B cell (primary cell): ENCODE data around the gene AXIN1.

ENCODE experiments used
- EZH2 ChIP-seq: IDR thresholded peaks from 2 replicates; pipeline ENCODE4 v1.6.1; 2012; ENCODE audit warnings: borderline replicate concordance, low read depth, mild to moderate bottlenecking, moderate library complexity, low read length; ENCODE audit not compliant: insufficient read depth, poor library complexity, severe bottlenecking
- TF ChIP-seq, protein P1 (sequence below): fragments of 200-600 bp; IDR thresholded peaks from one replicate; pipeline ENCODE4 v1.8.0; 2022; ENCODE audit warnings: antibody characterized with exemption, mild to moderate bottlenecking

DNA sequence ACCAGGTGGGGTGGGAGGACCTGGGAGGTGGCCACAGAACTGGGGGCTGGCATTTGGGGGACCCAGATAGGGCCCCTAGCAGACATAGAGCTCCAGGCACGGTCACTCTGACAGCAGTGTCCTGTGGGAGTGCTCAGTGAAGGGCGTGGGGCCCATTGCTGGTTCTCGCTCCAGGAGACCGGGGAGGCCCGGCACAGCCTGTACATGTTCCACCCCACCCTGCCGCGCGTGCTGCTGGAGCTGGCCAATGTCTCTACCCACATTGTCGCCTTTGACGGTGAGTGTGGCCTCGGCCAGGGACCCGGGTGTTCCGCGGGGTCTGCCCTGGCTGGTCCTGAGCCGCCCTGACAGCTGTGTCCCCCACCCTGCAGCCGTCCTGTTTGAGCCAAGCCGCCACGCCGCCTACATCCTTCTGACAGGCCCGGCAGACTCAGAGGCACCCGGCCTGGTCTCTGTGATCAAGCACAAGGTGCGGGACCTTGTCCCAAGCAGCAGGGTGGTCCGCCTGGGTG, 88.0 kb downstream of the AXIN1 start:
- TF ChIP-seq, protein P1, sequence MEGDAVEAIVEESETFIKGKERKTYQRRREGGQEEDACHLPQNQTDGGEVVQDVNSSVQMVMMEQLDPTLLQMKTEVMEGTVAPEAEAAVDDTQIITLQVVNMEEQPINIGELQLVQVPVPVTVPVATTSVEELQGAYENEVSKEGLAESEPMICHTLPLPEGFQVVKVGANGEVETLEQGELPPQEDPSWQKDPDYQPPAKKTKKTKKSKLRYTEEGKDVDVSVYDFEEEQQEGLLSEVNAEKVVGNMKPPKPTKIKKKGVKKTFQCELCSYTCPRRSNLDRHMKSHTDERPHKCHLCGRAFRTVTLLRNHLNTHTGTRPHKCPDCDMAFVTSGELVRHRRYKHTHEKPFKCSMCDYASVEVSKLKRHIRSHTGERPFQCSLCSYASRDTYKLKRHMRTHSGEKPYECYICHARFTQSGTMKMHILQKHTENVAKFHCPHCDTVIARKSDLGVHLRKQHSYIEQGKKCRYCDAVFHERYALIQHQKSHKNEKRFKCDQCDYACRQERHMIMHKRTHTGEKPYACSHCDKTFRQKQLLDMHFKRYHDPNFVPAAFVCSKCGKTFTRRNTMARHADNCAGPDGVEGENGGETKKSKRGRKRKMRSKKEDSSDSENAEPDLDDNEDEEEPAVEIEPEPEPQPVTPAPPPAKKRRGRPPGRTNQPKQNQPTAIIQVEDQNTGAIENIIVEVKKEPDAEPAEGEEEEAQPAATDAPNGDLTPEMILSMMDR = no peak
- no peak for TF ChIP-seq EZH2
